GM19468 (cell line): ENCODE measurements around the gene MIF4GD.

ENCODE experiments used
- ATAC-seq: cut with Tn5 transposase; IDR thresholded peaks from one replicate; pipeline ENCODE4 v1.9.1; 2021; ENCODE audit warnings: mild to moderate bottlenecking, moderate library complexity, moderate number of reproducible peaks; ENCODE audit not compliant: unreplicated experiment; ENCODE audit errors: extremely low read depth

MIF4GD gene

DNA sequence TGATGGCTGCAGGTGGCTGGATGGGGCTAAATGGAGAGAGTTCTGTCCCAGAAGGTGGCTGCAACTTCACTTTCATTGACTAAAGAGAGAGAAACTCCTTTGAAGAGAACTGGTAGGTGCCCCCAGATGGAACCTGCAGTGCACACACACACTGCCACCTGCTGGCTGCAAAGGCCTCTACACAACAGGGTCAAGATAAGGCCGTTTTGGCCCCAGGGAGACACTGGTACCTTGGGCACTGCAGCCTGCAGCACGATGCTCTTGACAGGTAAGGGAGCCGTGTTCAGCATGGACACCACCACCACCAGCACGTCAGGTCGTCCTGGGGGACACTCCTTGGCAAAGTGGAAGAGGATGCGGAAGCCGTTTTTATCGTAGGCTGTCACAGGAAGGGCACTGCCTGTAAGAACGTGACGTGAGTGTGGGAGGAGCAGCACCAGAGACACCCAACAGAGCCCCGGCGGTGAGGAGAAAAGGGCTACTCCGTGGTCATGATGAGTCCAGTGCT is 32.3 kb downstream of the MIF4GD start:
- no peak for ATAC-seq

DNA sequence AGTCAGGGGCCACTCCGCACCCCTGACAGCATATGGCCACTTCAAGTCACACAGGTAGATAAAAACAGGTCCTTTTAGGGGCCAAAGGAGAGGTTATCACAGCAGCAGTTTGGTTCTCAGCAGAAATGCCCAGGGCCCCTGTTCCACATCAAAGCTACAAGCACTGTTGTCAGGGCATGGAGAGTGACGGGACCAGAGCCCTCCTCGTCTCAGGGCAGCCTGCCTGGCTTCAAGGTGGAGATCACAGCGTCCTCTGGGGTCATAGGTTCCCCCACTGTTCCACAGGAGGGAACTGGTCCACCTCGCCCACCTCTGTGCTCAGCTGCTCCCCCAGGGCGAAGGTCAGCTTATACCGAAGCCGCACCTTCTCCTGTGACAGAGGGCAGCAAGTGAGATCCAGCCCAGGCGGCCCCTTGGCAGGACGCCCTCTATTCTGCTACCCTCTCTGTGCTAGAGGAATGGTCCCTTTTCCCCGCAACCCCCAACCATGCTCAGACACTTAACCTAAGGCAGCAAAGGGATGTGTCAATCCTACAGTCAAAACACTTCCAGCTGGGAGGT is 32.9 kb downstream of the MIF4GD start:
- ATAC-seq = no peak

DNA sequence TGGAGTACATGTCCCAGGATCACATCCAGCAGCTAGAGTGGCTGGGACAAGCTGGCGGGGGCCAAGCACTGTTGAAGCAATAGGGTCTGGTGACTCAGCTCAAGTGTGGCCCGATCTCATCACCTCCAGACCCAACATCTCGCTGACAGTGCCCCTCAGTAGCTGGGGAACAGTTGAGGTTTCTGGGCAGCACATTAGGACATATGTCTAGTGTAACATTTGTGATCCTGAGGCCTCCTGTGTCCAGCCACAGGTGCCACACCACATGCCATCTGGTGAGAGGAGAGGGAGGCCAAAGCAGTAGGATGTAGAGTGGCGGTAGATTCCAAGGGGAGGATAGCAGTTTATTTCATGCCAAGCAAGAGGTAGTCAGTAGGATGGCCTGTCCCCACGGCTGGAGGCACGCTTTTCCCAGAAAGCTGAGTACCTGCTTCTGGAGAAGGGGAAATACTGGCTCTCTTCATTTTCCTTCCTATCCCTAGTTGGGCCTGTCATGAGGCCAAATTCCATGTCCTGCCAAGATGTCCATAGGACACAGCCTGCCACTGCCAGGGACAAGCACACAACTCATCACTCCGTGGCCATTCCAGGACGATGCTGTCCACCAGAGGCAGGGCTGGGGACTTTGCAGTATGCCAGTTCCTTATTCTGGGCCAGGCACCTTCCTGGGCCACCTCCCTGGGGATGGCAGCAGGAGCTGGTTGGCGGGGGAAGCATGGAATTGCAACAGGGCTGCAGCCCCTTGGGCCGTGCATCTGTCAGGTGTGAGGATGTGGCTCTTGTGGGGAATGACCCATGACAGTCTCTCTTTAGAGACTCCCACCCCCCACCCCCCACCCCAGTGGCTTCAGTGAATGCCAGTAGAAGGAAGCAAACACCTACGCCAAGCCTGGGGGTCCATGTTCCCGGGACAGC is 33.7 kb downstream of the MIF4GD start:
- no peak for ATAC-seq

DNA sequence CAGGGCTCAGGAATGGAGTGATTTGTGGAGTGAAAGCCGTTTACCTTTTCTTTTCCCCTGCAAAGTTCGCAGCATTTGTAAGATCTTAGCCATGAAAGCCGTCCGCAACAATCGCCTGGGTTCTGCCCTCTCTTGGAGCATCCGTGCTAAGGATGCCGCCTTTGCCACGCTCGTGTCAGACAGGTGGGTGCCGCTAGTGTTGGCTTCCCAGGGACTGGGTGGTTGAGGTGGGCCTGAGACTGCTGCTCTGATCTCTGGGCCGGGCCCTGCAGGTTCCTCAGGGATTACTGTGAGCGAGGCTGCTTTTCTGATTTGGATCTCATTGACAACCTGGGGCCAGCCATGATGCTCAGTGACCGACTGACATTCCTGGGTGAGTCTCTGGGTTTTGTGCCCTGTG is 38.2 kb downstream of the MIF4GD start:
- ATAC-seq = no peak

DNA sequence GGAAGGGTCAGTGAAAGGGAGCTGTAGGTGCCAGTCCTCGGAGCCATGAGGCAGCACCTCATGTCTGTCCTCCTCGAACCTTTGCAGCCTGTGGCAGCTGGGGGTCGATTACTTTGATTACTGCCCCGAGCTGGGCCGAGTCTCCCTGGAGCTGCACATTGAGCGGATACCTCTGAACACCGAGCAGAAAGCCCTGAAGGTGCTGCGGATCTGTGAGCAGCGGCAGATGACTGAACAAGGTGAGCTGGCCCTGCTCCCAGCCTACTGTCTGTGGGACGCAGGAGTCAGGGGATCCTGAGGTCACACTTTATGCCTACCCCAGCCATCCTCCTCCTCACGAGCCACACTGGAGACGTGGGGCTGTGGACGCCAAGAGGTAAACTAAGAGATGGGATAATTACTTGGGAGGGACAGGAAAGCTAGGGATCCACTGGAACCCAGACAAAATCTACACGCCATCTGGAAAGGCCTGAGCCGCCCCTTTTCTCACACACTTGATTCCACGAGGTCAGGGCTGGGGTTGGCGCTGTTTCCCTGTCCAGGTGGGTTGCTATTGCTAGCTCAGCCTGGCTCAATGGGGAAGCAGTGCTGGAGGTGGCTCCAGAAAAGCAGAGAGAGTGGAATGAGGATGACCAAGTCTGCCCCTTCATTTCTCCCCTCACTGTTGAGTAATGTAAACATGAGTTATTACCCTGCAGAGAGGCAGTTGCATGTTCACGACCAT is 39.1 kb downstream of the MIF4GD start:
- ATAC-seq = no peak

DNA sequence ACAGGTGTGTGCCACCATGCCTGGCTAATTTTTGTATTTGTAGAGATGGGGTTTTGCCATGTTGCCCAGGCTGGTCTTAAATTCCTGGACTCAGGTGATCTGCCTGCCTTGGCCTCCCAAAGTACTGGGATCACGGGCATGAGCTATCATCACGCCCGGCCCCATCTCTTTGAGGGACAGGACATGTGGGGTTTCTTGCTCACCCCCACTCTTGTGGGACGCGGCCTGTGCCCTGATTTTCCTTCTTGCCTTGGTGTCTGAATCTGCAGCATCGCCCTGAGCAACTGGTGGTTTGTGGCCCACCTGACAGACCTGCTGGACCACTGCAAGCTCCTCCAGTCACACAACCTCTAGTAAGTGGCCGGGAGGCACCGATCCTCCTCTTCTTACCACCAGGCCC is 40.0 kb downstream of the MIF4GD start:
- no peak for ATAC-seq

DNA sequence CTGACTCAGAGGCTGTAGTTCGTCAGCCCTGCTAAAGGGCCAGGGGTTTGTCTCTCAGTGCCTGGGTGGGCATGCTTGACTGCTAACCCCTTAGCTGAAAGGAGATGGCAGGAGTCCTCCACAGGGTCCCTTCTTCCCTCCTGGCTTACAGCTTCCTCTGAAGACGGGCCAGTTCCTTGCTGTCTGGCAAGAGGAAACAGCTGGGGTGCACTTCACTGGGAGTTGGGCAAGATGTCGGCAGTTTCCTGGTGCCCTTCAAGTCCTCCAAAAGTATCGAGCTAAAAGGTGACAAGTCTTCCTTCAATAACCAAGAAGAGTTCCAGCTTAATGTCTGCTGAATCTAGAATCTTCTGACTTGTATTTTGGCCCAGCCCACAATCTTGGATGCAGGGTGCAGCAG is 42.2 kb downstream of the MIF4GD start:
- ATAC-seq = no peak

DNA sequence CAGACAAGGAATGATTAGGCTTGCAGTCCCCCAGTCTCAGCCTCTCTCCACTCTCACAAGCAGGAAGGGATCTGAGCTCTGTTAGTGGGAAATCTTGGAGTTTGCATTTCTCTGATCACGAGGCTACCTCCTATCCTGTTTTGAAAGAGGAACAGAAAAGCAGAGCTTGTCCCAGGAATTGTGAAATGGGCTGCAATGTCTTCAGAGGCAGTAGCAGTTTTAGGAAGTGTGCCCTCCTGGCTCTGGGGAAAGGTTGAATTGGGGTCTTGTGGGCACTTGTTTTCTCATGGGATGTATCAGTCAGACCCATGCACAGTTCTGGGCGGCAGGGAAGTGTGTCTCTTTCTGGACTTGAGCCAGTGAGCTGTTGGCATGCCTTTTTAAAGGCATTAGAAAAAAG is 42.7 kb downstream of the MIF4GD start:
- no peak for ATAC-seq

DNA sequence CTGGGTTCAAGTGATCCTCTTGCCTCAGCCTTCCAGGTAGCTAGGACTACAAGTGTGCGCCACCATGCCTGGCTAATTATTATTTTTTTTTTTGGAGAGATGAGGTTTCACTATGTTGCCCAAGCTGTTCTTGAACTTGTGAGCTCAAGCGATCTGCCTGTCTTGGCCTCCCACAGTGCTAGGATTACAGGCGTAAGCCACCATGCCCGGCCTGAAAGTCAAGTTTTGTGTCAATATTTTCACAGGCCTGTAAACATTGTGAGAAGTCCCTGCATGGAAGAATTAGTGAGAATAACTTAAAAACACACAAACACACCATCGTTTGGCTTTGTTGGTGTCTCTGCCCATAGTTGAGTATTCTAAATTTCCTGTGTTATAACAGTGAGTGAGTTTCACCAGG is 43.3 kb downstream of the MIF4GD start:
- ATAC-seq = no peak

DNA sequence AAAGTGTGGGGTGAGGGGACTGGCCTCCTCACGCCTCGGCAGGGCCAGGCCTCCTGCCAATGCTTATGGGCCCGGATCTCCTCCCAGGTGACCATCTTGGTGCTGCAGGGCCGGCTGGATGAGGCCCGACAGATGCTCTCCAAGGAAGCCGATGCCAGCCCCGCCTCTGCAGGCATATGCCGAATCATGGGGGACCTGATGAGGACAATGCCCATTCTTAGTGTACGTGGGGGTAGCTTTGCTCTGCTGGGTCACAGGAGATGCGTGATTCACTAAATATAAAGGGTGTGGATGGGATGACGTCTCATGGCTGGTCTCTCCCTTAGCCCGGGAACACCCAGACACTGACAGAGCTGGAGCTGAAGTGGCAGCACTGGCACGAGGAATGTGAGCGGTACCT is 46.0 kb downstream of the MIF4GD start:
- ATAC-seq = no peak

DNA sequence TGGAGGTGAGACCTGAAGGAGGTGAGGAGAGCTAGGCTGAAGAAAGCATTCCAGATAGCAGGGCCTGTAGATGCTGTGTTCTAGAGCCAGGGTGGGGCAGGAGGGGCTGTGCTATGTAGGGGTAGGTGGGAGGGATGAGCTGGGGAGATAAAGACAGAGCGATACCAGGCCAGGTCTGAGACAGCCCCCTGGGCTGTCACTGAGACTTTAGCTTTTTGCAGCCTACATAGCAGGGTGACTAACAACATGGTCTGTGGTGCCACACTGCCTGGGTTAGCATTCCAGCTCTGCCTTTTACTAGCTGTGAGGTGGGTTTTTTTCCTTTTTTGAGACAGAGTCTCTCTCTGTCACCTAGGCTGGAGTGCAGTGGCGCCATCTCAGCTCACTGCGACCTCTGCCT is 51.2 kb downstream of the MIF4GD start:
- ATAC-seq = no peak

DNA sequence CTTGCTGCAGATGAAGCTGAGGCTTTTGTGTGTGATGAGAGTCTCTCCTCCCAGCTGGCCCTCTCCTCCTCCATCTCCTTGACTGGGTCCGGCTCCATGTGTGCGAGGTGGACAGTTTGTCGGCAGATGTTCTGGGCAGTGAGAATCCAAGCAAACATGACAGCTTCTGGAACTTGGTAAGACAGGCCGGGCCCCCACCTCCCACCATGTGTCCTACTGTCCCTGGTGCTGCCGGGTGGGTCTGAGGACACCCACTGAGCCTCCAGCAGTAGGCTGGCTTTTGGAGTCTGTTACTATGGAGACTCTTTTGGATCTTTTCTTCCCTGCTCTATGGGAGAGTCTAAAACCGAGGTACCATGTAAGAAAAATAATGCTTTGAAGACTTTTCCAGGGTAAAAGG is 52.9 kb downstream of the MIF4GD start:
- no peak for ATAC-seq
